Stimulated activated CD8-positive, alpha-beta memory T cell treated with anti-CD3 and anti-CD28 coated beads, Interleukin-15, amount 100 ng/mL, for 4 hours (primary cell): ENCODE results near the gene RBM8A.
A peak's percentile ranks its signal among the peaks of the same experiment; 100 is the strongest.

Experiments
- DNase-seq, 2 donors: peaks; one replicate each; pipeline ENCODE4 v3.0.0-alpha.2; 2020; ENCODE audit warnings: low read depth in 2 of 2

The RBM8A gene

GRCh38 chr1:145927063-145927886 lies at the start of gene RBM8A:
TSS of gene RBM8A (minus strand) at chr1:145927484. CDS start at chr1:145927426, 58 bp downstream.
- DNase-seq = peak; percentile 82 to 93

GRCh38 chr1:145977016-145977415 lies 49.7 kb upstream of the RBM8A start:
- no peak for DNase-seq

GRCh38 chr1:145975216-145975615 lies 47.9 kb upstream of the RBM8A start:
- DNase-seq = no peak

DNA sequence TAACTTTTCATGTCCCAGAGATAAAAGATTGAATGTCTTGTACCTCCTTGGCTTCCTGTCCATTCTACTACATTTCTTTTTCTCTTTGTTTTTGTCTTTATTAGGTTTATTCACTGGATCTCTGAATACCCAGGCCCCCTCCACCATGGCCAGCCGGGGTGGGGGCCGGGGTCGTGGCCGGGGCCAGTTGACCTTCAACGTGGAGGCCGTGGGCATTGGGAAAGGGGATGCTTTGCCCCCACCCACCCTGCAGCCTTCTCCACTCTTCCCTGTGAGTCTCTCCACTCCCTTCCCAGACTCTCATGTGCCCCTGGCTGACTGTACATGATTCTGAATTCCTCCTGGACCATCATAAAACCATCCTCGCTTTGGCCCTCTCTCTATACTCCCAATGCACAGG lies 47.4 kb upstream of the RBM8A start:
- DNase-seq = no peak

DNA sequence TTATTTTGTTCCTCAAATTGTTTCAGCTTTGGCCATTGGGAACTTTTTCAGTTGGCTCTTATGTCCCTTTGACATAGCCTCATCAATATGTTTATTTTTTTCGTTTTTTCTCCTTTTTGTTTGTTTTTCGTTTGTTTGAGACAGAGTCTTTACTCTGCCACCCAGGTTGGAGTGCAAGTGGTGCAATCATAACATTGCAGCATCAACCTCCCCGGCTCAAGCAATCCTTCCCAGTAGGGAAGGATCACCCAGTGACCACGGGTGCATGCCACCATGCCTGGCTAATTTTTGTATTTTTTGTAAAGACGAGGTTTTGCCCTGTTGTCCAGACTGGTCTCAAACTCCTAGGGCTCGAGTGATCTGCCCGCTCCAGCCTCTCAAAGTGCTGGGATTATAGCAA lies 45.3 kb upstream of the RBM8A start:
- no peak for DNase-seq

DNA sequence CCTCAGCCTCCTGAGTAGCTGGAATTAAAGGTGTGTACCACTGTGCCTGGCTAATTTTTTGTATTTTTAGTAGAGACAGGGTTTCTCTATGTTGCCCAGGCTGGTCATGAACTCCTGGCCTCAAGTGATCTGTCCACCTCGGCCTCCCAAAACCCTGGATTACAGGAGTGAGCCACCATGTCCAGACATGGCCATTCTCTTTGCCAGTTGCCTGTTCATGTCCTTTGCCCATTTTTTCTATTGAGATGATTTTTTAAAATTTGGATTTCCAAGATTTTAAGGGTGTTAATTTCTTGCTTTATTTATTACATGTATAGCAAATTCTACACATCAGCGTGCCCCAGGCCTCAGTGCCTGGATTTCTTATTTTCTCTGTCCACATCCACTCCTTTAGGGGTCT lies 40.0 kb upstream of the RBM8A start:
- no peak for DNase-seq

DNA sequence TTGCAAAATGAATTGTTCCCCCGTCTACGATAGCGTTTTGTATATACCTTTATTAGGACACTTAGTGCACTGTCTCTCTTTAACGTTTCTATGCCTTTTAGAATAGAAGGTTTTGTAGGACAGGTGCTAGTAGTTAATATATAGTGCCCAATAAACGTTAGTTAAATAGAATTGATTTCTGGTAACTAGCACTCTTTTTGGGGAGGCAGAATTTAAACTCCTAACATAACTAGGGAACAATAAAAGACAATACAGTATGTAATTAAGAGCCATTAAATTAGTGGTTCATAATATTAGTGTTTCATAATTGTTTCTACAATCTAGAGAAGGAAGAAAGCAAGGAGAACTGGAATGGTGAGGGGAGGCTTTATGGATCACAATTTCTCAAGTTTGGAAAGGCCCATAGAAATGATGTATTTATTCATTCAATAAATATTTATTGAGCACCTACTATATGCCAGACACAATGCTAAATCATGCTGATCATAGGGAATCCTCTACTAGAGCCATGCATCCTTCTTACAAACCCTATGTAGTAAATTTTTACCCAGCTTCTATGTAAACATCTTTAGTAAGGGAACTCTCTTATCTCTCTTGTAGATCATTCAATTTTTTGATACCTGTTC lies 37.9 kb upstream of the RBM8A start:
- DNase-seq = no peak

- DNase-seq = peak; percentile 76 to 87
Observed at GRCh38 chr1:145964328-145965118, 37.2 kb upstream of the RBM8A start, which contains the start of the genes ANKRD34A and POLR3GL. TSS of gene ANKRD34A (minus strand) at chr1:145964575. CDS start at chr1:145961759, 2,816 bp downstream. TSS of gene POLR3GL (plus strand) at chr1:145964690. CDS start at chr1:145974866, 10,176 bp downstream.

- no peak for DNase-seq
Observed at GRCh38 chr1:145963265-145964019, 36.2 kb upstream of the RBM8A start.

- no peak for DNase-seq
Observed at GRCh38 chr1:145962157-145963102, 35.1 kb upstream of the RBM8A start.

GRCh38 chr1:145961425-145962156 lies 34.3 kb upstream of the RBM8A start:
- DNase-seq = no peak

- DNase-seq = no peak
Observed at GRCh38 chr1:145961109-145961424, 33.8 kb upstream of the RBM8A start.

GRCh38 chr1:145960468-145961108 lies 33.3 kb upstream of the RBM8A start:
- no peak for DNase-seq

GRCh38 chr1:145959957-145960467 lies 32.7 kb upstream of the RBM8A start:
- DNase-seq = no peak

GRCh38 chr1:145959333-145959732 lies 32.0 kb upstream of the RBM8A start:
- no peak for DNase-seq

- DNase-seq = no peak
Observed at GRCh38 chr1:145958734-145959133, 31.4 kb upstream of the RBM8A start.

DNA sequence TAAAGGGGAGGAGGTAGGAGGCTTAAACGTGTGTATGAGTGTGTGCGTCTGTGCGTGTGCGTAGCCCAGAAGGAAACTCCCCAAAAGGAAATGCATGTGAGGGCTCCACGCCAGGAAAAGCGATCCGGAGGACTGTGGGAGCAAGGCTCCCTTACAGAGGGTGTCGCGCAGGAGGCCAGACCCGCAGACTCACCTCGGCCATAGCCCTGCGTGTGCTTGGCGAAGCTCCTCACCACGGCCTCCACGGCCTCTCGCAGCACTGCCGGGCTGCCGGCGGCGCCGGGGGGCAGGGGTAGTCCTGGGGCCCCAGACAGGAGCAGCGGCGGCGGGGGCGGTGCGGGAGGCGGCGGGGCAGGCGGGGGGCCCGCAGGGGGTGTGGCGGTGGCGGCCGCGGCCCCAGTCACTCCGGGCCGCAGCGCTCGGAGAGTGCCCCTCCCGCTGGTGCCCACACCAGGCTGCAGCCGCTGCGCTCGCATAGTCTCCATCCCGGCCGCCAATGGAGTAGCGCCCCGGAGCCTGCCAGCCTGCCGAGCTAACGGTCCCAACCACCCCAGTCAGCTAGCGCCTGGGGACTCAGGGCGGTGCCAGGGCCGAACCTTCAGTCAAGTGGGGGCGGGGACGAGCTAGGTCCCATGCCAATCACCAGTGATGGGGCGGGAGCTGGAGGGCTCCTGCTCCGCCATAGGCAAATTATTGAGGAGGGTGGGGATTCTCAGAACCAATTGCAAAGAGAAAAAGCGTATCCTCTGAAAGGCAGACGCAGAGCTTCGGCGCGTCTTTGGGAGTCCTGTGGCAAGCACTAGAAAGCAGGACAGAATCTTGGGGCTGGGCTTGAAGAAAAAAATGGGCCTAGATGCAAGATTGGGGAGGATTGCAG lies 30.4 kb upstream of the RBM8A start, which contains the start of gene LIX1L:
Gene LIX1L (minus strand): TSS at position 575 of the 877 bp plus-strand sequence. CDS start 90 bp downstream, at position 485.
- peak; percentile 87 to 91 for DNase-seq
